Upper lobe of left lung (tissue), 4 donors: Measurements from ENCODE around the gene SPDYE5.
"Not testable (repeated sequence)": the region's sequence is repeated elsewhere in the genome, so short reads cannot be mapped to it uniquely, and the experiment has no call there.

Experiments used
- CTCF ChIP-seq, 6 experiments: fragments of 450-650 bp in 4 of 6; fragments of 200-600 bp in 2 of 6; sonication (generic) in 2 of 6; IDR thresholded peaks; one replicate each; pipeline ENCODE4 v1.5.1; 2016 to 2019; ENCODE audit warnings: antibody characterized with exemption in 6 of 6
- EP300 ChIP-seq, 4 donors: sonication (generic); formaldehyde crosslinking; IDR thresholded peaks; one replicate each; pipeline ENCODE4 v1.5.1; 2017; ENCODE audit warnings: antibody characterized with exemption in 4 of 4, control low read depth in 2 of 4
- POLR2A ChIP-seq, 4 donors: fragments of 450-650 bp; IDR thresholded peaks; one replicate each; pipeline ENCODE4 v1.5.1; 2016 to 2017; ENCODE audit warnings: antibody characterized with exemption in 4 of 4, mild to moderate bottlenecking in 2 of 4
- POLR2AphosphoS5 ChIP-seq, 2 donors: sonication (generic); formaldehyde crosslinking; IDR thresholded peaks; one replicate each; pipeline ENCODE4 v1.5.1; 2017; ENCODE audit warnings: antibody characterized with exemption in 2 of 2

GRCh38 chr7:75521727-75522126 lies 29.6 kb downstream of the SPDYE5 start:
- TF ChIP-seq POLR2A, POLR2AphosphoS5, CTCF, EP300 (IDR thresholded peaks at IDR 0.05): not testable (repeated sequence)
